DOHH2 (cell line): ENCODE results near the gene L3MBTL4.

ENCODE experiments used
- CTCF ChIP-seq: fragments of 200-600 bp; sonication (generic); IDR thresholded peaks from one replicate; pipeline ENCODE4 v1.5.1; 2014; ENCODE audit warnings: antibody characterized with exemption, mild to moderate bottlenecking, low read depth, low read length; ENCODE audit not compliant: poor library complexity, severe bottlenecking
- EZH2phosphoT487 ChIP-seq: fragments of 200-600 bp; sonication (generic); IDR thresholded peaks from 2 replicates; pipeline ENCODE4 v1.6.1; 2017; ENCODE audit warnings: borderline replicate concordance, mild to moderate bottlenecking, antibody characterized with exemption, low read length, moderate library complexity, mixed read lengths

- TF ChIP-seq CTCF (no peak), EZH2phosphoT487 (no peak)
Measured at GRCh38 chr18:6078877-6079276, 335.8 kb downstream of the L3MBTL4 start.
